ENCODE measurements around the gene PJA2.

The PJA2 gene

DNA sequence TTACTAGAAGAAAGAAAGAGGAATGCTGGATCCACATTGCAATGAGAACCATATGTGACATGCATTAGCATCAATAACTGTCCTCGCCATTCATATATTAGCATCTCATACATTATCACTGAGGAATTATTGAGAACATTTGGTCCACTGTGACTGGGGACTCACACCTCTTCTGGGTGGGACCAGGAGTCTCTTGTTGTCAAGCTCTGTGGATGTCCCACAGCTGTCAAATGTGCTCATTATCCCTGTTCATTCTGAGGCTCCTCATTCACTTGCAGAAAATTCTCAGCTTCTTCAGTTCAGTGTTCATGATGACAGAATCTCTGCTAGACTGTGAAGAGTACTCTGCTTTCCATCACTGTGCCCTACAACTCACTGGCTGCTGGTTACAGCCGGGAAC is 109.4 kb downstream of the PJA2 start:
- H4K20me1 ChIP-seq (ENCODE audit: insufficient read depth, low read length) = no peaks in the 10 kb centered on the region
- TF ChIP-seq, protein P1, sequence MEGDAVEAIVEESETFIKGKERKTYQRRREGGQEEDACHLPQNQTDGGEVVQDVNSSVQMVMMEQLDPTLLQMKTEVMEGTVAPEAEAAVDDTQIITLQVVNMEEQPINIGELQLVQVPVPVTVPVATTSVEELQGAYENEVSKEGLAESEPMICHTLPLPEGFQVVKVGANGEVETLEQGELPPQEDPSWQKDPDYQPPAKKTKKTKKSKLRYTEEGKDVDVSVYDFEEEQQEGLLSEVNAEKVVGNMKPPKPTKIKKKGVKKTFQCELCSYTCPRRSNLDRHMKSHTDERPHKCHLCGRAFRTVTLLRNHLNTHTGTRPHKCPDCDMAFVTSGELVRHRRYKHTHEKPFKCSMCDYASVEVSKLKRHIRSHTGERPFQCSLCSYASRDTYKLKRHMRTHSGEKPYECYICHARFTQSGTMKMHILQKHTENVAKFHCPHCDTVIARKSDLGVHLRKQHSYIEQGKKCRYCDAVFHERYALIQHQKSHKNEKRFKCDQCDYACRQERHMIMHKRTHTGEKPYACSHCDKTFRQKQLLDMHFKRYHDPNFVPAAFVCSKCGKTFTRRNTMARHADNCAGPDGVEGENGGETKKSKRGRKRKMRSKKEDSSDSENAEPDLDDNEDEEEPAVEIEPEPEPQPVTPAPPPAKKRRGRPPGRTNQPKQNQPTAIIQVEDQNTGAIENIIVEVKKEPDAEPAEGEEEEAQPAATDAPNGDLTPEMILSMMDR (IDR thresholded peaks at IDR 0.05; ENCODE audit: borderline replicate concordance, extremely low read depth, low read length, poor library complexity, severe bottlenecking) = no peak
- no peak for TF ChIP-seq EZH2 (IDR thresholded peaks at IDR 0.05; ENCODE audit: borderline replicate concordance, low read depth, low read length, severe bottlenecking)
- H3K27me3 ChIP-seq (ENCODE audit: insufficient read depth, low read length, poor library complexity) = no peaks in the 10 kb centered on the region
- no peaks in the 10 kb centered on the region for H3K9me3 ChIP-seq (ENCODE audit: insufficient read depth, low read length, severe bottlenecking)
- no peak for ATAC-seq (ENCODE audit: insufficient read depth, low read depth)
- no peak for DNase-seq
- no peak overlapping the region for H3K4me3 ChIP-seq (ENCODE audit: low read depth in 1 of 2, low read length in 2 of 2)
- no peak overlapping the region for H3K4me2 ChIP-seq (ENCODE audit: insufficient read depth, low read length)
- no peak overlapping the region for H2AFZ ChIP-seq (ENCODE audit: low read depth, low read length)
- no peak overlapping the region for H3K27ac ChIP-seq (ENCODE audit: low read length)
- no peaks in the 10 kb centered on the region for H3K36me3 ChIP-seq (ENCODE audit: insufficient read depth, low read length)
- H3K4me1 ChIP-seq (ENCODE audit: insufficient read depth, low read length) = no peaks in the 10 kb centered on the region
- no peaks in the 10 kb centered on the region for H3K79me2 ChIP-seq (ENCODE audit: insufficient read depth, low read length)
- H3K9ac ChIP-seq (ENCODE audit: low read depth, low read length) = no peak overlapping the region

DNA sequence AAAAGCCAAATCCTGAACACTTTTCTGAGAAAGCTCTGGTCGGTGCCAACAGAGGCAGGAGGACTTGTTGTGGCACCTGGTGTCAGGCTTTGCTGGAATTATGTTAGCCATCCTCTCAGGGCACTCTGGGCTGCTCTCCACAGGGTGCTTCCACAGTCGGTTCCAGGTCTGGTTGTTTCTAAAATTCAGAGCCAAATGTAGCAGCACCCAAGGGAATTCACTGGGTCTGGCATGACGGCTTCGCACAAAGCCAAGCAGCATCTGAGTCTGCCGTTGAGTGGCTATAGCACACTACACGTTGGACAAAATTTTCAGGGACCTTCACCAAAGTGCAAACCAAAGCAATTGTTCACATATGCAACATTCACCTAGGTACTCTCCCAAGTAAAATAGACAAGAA is 110.2 kb downstream of the PJA2 start:
- no peaks in the 10 kb centered on the region for H3K4me1 ChIP-seq (ENCODE audit: insufficient read depth, low read length)
- ATAC-seq (ENCODE audit: insufficient read depth, low read depth) = no peak
- H2AFZ ChIP-seq (ENCODE audit: low read depth, low read length) = no peak overlapping the region

DNA sequence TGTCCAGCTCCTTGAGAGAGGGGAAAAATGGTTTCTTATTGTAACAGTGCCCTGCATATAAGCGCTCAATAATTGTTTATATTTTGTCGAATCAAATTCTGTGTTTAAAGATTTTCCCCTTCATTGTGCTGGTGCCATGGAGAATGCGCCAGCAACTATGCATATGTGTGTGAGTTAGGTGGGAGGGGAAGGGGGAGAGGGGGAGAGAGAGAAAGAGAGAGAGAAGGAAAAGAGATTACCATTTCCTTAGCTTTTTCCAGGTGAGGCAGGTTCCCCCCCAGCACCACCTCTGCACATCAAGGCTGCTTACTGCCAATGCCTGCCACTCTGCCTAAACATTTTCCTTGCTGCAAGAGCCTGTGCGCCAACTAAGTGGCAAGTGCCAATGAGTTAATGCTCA is 111.0 kb downstream of the PJA2 start:
- Histone ChIP-seq H3K36me3 (ENCODE audit: insufficient read depth, low read length) (no peaks in the 10 kb centered on the region), H2AFZ (ENCODE audit: low read depth, low read length) (no peak overlapping the region), H3K27ac (ENCODE audit: low read length) (no peak overlapping the region), H3K79me2 (ENCODE audit: insufficient read depth, low read length) (no peaks in the 10 kb centered on the region), H3K9me3 (ENCODE audit: insufficient read depth, low read length, severe bottlenecking) (no peaks in the 10 kb centered on the region), H4K20me1 (ENCODE audit: insufficient read depth, low read length) (no peaks in the 10 kb centered on the region), H3K27me3 (ENCODE audit: insufficient read depth, low read length, poor library complexity) (no peaks in the 10 kb centered on the region), H3K4me1 (ENCODE audit: insufficient read depth, low read length) (no peaks in the 10 kb centered on the region), H3K4me3 (ENCODE audit: low read depth in 1 of 2, low read length in 2 of 2) (no peak overlapping the region), H3K4me2 (ENCODE audit: insufficient read depth, low read length) (no peak overlapping the region), H3K9ac (ENCODE audit: low read depth, low read length) (no peak overlapping the region)
- TF ChIP-seq, protein P1 (IDR thresholded peaks at IDR 0.05; ENCODE audit: borderline replicate concordance, extremely low read depth, low read length, poor library complexity, severe bottlenecking) = no peak
- no peak for TF ChIP-seq EZH2 (IDR thresholded peaks at IDR 0.05; ENCODE audit: borderline replicate concordance, low read depth, low read length, severe bottlenecking)
- no peak for ATAC-seq (ENCODE audit: insufficient read depth, low read depth)
- DNase-seq = no peak

More for the DNA sequence above, 110.2 kb downstream of the PJA2 start:
- H3K27ac ChIP-seq (ENCODE audit: low read length) = no peak overlapping the region
- H3K9ac ChIP-seq (ENCODE audit: low read depth, low read length) = no peak overlapping the region
- H3K36me3 ChIP-seq (ENCODE audit: insufficient read depth, low read length) = no peaks in the 10 kb centered on the region
- no peak for DNase-seq
- H4K20me1 ChIP-seq (ENCODE audit: insufficient read depth, low read length) = no peaks in the 10 kb centered on the region
- no peaks in the 10 kb centered on the region for H3K27me3 ChIP-seq (ENCODE audit: insufficient read depth, low read length, poor library complexity)
- H3K79me2 ChIP-seq (ENCODE audit: insufficient read depth, low read length) = no peaks in the 10 kb centered on the region
- no peak for TF ChIP-seq EZH2 (IDR thresholded peaks at IDR 0.05; ENCODE audit: borderline replicate concordance, low read depth, low read length, severe bottlenecking)
- TF ChIP-seq, protein P1 (IDR thresholded peaks at IDR 0.05; ENCODE audit: borderline replicate concordance, extremely low read depth, low read length, poor library complexity, severe bottlenecking) = no peak
- H3K9me3 ChIP-seq (ENCODE audit: insufficient read depth, low read length, severe bottlenecking) = no peaks in the 10 kb centered on the region
- no peak overlapping the region for H3K4me2 ChIP-seq (ENCODE audit: insufficient read depth, low read length)
- no peak overlapping the region for H3K4me3 ChIP-seq (ENCODE audit: low read depth in 1 of 2, low read length in 2 of 2)

DNA sequence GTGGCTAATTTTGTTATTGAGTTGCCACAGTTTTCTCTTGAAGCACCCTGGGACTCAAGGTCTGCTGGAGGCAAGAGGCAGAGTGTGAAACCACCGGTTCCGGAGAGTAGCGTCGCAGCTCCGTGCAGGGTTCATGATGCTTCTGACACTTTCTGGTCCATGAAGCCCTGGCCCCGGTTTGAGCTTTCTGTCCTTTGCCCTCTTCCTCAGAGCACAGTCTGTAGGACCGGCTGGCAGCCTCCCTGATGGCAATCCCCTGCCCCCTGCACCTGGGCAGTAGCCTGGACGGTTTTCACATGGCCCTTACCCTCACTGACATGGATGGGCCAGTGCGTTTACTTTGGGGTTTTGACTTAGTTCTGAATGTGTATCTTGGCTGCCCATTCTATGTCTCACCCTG is 111.9 kb downstream of the PJA2 start:
- Histone ChIP-seq H3K36me3 (ENCODE audit: insufficient read depth, low read length) (no peaks in the 10 kb centered on the region), H4K20me1 (ENCODE audit: insufficient read depth, low read length) (no peaks in the 10 kb centered on the region), H3K4me1 (ENCODE audit: insufficient read depth, low read length) (no peaks in the 10 kb centered on the region), H3K4me2 (ENCODE audit: insufficient read depth, low read length) (no peak overlapping the region), H2AFZ (ENCODE audit: low read depth, low read length) (no peak overlapping the region), H3K79me2 (ENCODE audit: insufficient read depth, low read length) (no peaks in the 10 kb centered on the region), H3K27me3 (ENCODE audit: insufficient read depth, low read length, poor library complexity) (no peaks in the 10 kb centered on the region), H3K4me3 (ENCODE audit: low read depth in 1 of 2, low read length in 2 of 2) (no peak overlapping the region), H3K9ac (ENCODE audit: low read depth, low read length) (no peak overlapping the region), H3K9me3 (ENCODE audit: insufficient read depth, low read length, severe bottlenecking) (no peaks in the 10 kb centered on the region), H3K27ac (ENCODE audit: low read length) (no peak overlapping the region)
- DNase-seq (no peak), ATAC-seq (ENCODE audit: insufficient read depth, low read depth) (no peak)
- TF ChIP-seq, protein P1 (IDR thresholded peaks at IDR 0.05; ENCODE audit: borderline replicate concordance, extremely low read depth, low read length, poor library complexity, severe bottlenecking) = no peak
- TF ChIP-seq EZH2 (IDR thresholded peaks at IDR 0.05; ENCODE audit: borderline replicate concordance, low read depth, low read length, severe bottlenecking) = no peak
